OCI-LY7 (cell line): Measurements from ENCODE around the gene BMPER.

Experiments used
- CTCF ChIP-seq: fragments of 200-600 bp; sonication (generic); conservative IDR thresholded peaks from 2 replicates; pipeline ENCODE4 v1.5.1; 2014; ENCODE audit warnings: mild to moderate bottlenecking, antibody characterized with exemption, low read length, moderate library complexity, mixed read lengths
- EZH2phosphoT487 ChIP-seq: fragments of 200-600 bp; sonication (generic); IDR thresholded peaks from 2 replicates; pipeline ENCODE4 v1.6.1; 2018; ENCODE audit warnings: low read depth, borderline replicate concordance, mild to moderate bottlenecking, mixed run types, antibody characterized with exemption, low read length, moderate library complexity, mixed read lengths

- no peak for TF ChIP-seq CTCF
- no peak for TF ChIP-seq EZH2phosphoT487
Observed at GRCh38 chr7:34058801-34059135, 153.4 kb downstream of the BMPER start.
